ENCODE results near the gene CTDSPL. TPM values are rescaled to one million over a fixed set of nuclear protein-coding genes. Genes with fewer than 3 reads are reported as not detected.
A peak's percentile ranks its signal among the peaks of the same experiment; 100 is the strongest.
"Not testable (repeated sequence)": the region's sequence is repeated elsewhere in the genome, so short reads cannot be mapped to it uniquely, and the experiment has no call there.

The CTDSPL gene
- 22.9 and 33.4 TPM in 2 replicates for total RNA-seq (2014; rRNA removed; shearing (Covaris generic))
- polyA plus RNA-seq (2016; fragmentation: Nextera tagmentation; extraction: Ambion mirVana), result 6.0 and 7.1 TPM in 2 replicates

- DNase-seq, result peak; percentile 74
- in situ Hi-C loops (cut with MboI), result no loop called here
- Histone ChIP-seq H3K79me2 (ENCODE audit: insufficient read depth) (peaks cover 51% of the 10 kb centered on the region), H4K20me1 (ENCODE audit: insufficient read depth) (0 out of 2 replicates have a peak, but pooled peaks cover 8% of the 10 kb centered on the region), H3K27ac (peak within 1 kb of the TSS; percentile 44), H3K9me3 (ENCODE audit: low read depth) (no peaks in the 10 kb centered on the region), H2AFZ (peak within 1 kb of the TSS; percentile 83), H3K36me3 (ENCODE audit: low read depth) (no peaks in the 10 kb centered on the region), H3K9me2 (ENCODE audit: insufficient read depth) (no peaks in the 10 kb centered on the region), H3K4me1 (ENCODE audit: insufficient read depth) (peaks cover 27% of the 10 kb centered on the region), H3K4me2 (ENCODE audit: unreplicated experiment) (peak within 1 kb of the TSS; percentile 85), H3F3A (ENCODE audit: insufficient read depth) (peaks cover 30% of the 10 kb centered on the region), H3K9ac (peak within 1 kb of the TSS; percentile 76), H3K27me3 (replicated peaks; ENCODE audit: insufficient read depth) (no peaks in the 10 kb centered on the region), H3K4me3 (peak within 1 kb of the TSS; percentile 82)
- TF ChIP-seq EZH2phosphoT487 (IDR thresholded peaks at IDR 0.05; ENCODE audit: insufficient read depth, low read depth), result no peak
- no peak for TF ChIP-seq EZH2 (IDR thresholded peaks at IDR 0.05; ENCODE audit: insufficient read depth, poor library complexity, severe bottlenecking)
- WGBS, 2 experiments (ENCODE audit: low coverage in 1 of 2, low lambda C conversion rate in 2 of 2, missing lambda C conversion rate in 2 of 2), result 0 to 2% methylated on average over 1 to 53 of the region's 57 CpGs
These were observed at the start of gene CTDSPL for GRCh38 chr3:37861620-37862041. CTDSPL (plus strand) TSS chr3:37861880; CDS start chr3:37862200, 320 bp downstream.

GRCh38 chr3:37812499-37812896 is 49.2 kb upstream of the CTDSPL start:
- TF ChIP-seq EZH2 (IDR thresholded peaks at IDR 0.05; ENCODE audit: insufficient read depth, poor library complexity, severe bottlenecking), result no peak
- no peak for TF ChIP-seq EZH2phosphoT487 (IDR thresholded peaks at IDR 0.05; ENCODE audit: insufficient read depth, low read depth)
- Histone ChIP-seq H3K36me3 (ENCODE audit: low read depth) (no peaks in the 10 kb centered on the region), H3K9ac (no peak overlapping the region), H3F3A (ENCODE audit: insufficient read depth) (no peaks in the 10 kb centered on the region), H2AFZ (no peak overlapping the region), H3K9me3 (ENCODE audit: low read depth) (no peaks in the 10 kb centered on the region), H3K79me2 (ENCODE audit: insufficient read depth) (no peaks in the 10 kb centered on the region), H3K27me3 (replicated peaks; ENCODE audit: insufficient read depth) (no peaks in the 10 kb centered on the region), H4K20me1 (ENCODE audit: insufficient read depth) (no peaks in the 10 kb centered on the region), H3K4me3 (no peak overlapping the region), H3K9me2 (ENCODE audit: insufficient read depth) (no peaks in the 10 kb centered on the region), H3K4me1 (ENCODE audit: insufficient read depth) (no peaks in the 10 kb centered on the region), H3K27ac (no peak overlapping the region), H3K4me2 (ENCODE audit: unreplicated experiment) (no peak overlapping the region)
- WGBS, 2 experiments (ENCODE audit: low coverage in 1 of 2, low lambda C conversion rate in 2 of 2, missing lambda C conversion rate in 2 of 2), result 86 to 88% methylated on average over 4 of the region's 4 CpGs
- DNase-seq, result no peak
- in situ Hi-C loops (cut with MboI), result no loop called here

GRCh38 chr3:37813403-37813802 is 48.3 kb upstream of the CTDSPL start:
- no peak overlapping the region for H3K9ac ChIP-seq
- H3K9me3 ChIP-seq (ENCODE audit: low read depth), result no peaks in the 10 kb centered on the region
- no peaks in the 10 kb centered on the region for H3K36me3 ChIP-seq (ENCODE audit: low read depth)
- no peak for DNase-seq
- H3K79me2 ChIP-seq (ENCODE audit: insufficient read depth), result no peaks in the 10 kb centered on the region
- H3K4me2 ChIP-seq (ENCODE audit: unreplicated experiment), result no peak overlapping the region
- TF ChIP-seq EZH2phosphoT487 (IDR thresholded peaks at IDR 0.05; ENCODE audit: insufficient read depth, low read depth), result no peak
- TF ChIP-seq EZH2 (IDR thresholded peaks at IDR 0.05; ENCODE audit: insufficient read depth, poor library complexity, severe bottlenecking), result no peak
- in situ Hi-C loops (cut with MboI), result no loop called here
- H4K20me1 ChIP-seq (ENCODE audit: insufficient read depth), result no peaks in the 10 kb centered on the region
- H3K27ac ChIP-seq, result no peak overlapping the region
- no peaks in the 10 kb centered on the region for H3K4me1 ChIP-seq (ENCODE audit: insufficient read depth)
- H3K27me3 ChIP-seq (replicated peaks; ENCODE audit: insufficient read depth), result no peaks in the 10 kb centered on the region
- H3K9me2 ChIP-seq (ENCODE audit: insufficient read depth), result no peaks in the 10 kb centered on the region
- WGBS, 2 experiments (ENCODE audit: low coverage in 1 of 2, low lambda C conversion rate in 2 of 2, missing lambda C conversion rate in 2 of 2), result 97 to 100% methylated on average over 1 of the region's 1 CpG
- H3F3A ChIP-seq (ENCODE audit: insufficient read depth), result no peaks in the 10 kb centered on the region
- no peak overlapping the region for H3K4me3 ChIP-seq
- no peak overlapping the region for H2AFZ ChIP-seq

GRCh38 chr3:37814547-37814946 is 47.1 kb upstream of the CTDSPL start:
- H3K36me3 ChIP-seq (ENCODE audit: low read depth), result no peaks in the 10 kb centered on the region
- no peak overlapping the region for H3K4me2 ChIP-seq (ENCODE audit: unreplicated experiment)
- H2AFZ ChIP-seq, result no peak overlapping the region
- in situ Hi-C loops (cut with MboI), result no loop called here
- no peaks in the 10 kb centered on the region for H3F3A ChIP-seq (ENCODE audit: insufficient read depth)
- no peaks in the 10 kb centered on the region for H3K9me3 ChIP-seq (ENCODE audit: low read depth)
- no peak overlapping the region for H3K9ac ChIP-seq
- DNase-seq, result peak; percentile 48
- H3K27ac ChIP-seq, result no peak overlapping the region
- H3K4me1 ChIP-seq (ENCODE audit: insufficient read depth), result no peaks in the 10 kb centered on the region
- H3K4me3 ChIP-seq, result no peak overlapping the region
- H4K20me1 ChIP-seq (ENCODE audit: insufficient read depth), result no peaks in the 10 kb centered on the region
- no peak for TF ChIP-seq EZH2 (IDR thresholded peaks at IDR 0.05; ENCODE audit: insufficient read depth, poor library complexity, severe bottlenecking)
- no peak for TF ChIP-seq EZH2phosphoT487 (IDR thresholded peaks at IDR 0.05; ENCODE audit: insufficient read depth, low read depth)
- no peaks in the 10 kb centered on the region for H3K27me3 ChIP-seq (replicated peaks; ENCODE audit: insufficient read depth)
- no peaks in the 10 kb centered on the region for H3K79me2 ChIP-seq (ENCODE audit: insufficient read depth)
- no peaks in the 10 kb centered on the region for H3K9me2 ChIP-seq (ENCODE audit: insufficient read depth)
- 77% methylated on average over 2 of the region's 2 CpGs for WGBS, 2 experiments (ENCODE audit: low coverage in 1 of 2, low lambda C conversion rate in 2 of 2, missing lambda C conversion rate in 2 of 2)

- H3F3A ChIP-seq (ENCODE audit: insufficient read depth); H3K9ac ChIP-seq; H4K20me1 ChIP-seq (ENCODE audit: insufficient read depth); H3K9me2 ChIP-seq (ENCODE audit: insufficient read depth); H3K4me2 ChIP-seq (ENCODE audit: unreplicated experiment); H3K27me3 ChIP-seq (replicated peaks; ENCODE audit: insufficient read depth); H3K4me1 ChIP-seq (ENCODE audit: insufficient read depth); H3K4me3 ChIP-seq; H3K9me3 ChIP-seq (ENCODE audit: low read depth); in situ Hi-C loops (cut with MboI); H3K36me3 ChIP-seq (ENCODE audit: low read depth); H2AFZ ChIP-seq; H3K27ac ChIP-seq; DNase-seq; H3K79me2 ChIP-seq (ENCODE audit: insufficient read depth): not testable (repeated sequence)
- WGBS, 2 experiments (ENCODE audit: low coverage in 1 of 2, low lambda C conversion rate in 2 of 2, missing lambda C conversion rate in 2 of 2), result 88 to 91% methylated on average over 9 of the region's 9 CpGs
These were observed 46.5 kb upstream of the CTDSPL start for GRCh38 chr3:37815156-37815555.
